Mesenteric fat pad (tissue), 1 donor: ENCODE data around the gene NLRP12. TPM values are rescaled to one million over a fixed set of nuclear protein-coding genes. Genes with fewer than 3 reads are reported as not detected.
"Not testable (repeated sequence)": the region's sequence is repeated elsewhere in the genome, so short reads cannot be mapped to it uniquely, and the experiment has no call there.

Experiments used
- DNase-seq: peaks from one replicate; pipeline ENCODE4 v3.0.0-alpha.2; 2020; ENCODE audit warnings: low spot score
- total RNA-seq: library from RNA; stranded (reverse); fragmentation: NEBNext Ultra II Directional; extraction: Animal tissue kit (Norgen Biotek cat#: 25700); gene quantifications from one replicate; pipeline ENCODE4 v1.2.1, GENCODE V29; 2021
- donor health status: DM: yes; HTN: yes; CAD: no.

Gene NLRP12
- total RNA-seq, 1 donor from 2014 or later: 4.4 TPM

DNA sequence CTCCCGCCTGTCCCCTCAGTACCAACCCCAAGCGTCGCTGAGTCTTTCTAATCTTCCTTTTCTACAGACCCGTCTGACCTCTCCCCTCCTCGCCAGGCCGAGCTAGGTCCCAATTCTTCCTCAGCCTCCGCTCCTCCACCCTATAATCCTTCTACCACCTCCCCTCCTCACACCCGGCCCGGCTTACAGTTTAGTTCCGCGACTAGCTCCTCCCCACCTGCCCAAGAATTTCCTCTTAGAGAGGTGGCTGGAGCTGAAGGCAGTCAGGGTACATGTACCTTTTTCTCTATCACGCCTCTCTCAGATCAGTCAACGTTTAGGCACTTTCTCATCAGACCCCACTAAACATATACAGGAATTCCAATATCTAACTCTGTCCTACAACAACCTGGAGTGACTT lies 8.7 kb upstream of the NLRP12 start:
- DNase-seq: not testable (repeated sequence)

- DNase-seq: no peak
Measured at GRCh38 chr19:53828531-53828930, 4.4 kb upstream of the NLRP12 start.

DNA sequence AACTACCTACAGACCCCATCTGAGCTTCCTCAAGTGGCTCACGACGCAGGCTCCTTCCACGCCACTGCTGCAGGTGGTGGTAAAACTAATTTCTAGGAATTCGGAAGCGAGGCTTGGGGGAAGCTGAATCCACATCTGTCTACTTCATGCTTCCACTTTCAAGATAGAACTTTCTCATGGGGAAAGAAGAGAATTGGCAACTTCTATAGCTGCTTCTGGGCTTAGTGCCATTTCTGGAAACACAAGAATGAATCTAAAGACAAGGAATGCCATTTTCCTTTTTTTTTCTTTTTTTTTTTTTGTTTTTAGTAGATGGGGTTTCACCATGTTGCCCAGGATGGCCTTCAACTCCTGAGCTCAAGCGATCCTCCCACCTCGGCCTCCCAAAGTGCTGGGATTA lies 2.8 kb upstream of the NLRP12 start:
- no peak for DNase-seq

DNA sequence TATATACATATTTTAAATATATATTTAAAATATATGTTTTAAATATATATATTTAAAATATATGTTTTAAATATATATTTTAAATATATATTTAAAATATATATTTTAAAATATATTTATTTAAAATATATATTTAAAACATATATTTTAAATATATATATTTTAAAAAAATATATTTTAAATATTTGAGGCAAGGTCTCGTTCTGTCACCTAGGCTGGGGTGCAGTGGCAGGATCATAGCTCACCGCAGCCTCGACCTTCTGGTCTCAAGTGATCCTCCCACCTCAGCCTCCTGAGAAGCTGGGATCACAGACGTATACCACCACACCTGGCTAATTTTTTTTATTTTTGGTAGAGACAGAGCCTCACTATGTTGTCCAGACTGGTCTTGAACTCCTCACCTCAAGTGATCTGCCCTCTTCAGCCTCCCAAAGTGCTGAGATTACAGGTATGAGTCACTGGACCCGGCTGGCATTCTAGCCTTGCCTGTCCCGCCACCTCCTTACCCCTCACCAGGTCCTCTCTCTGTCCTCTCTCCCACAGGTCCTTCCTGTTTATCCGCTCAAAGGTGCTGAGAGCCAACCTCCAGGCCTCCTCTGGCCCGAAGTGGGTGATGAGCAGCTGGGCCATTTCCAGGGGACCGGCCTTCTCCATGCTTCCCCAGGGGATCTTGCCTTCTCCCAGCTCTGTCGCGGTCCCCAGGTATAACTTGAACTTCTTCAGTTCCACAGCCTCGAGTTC lies 564 bp downstream of the NLRP12 start:
- DNase-seq: no peak

- no peak for DNase-seq
Measured at GRCh38 chr19:53819861-53820260, 4.3 kb downstream of the NLRP12 start.

GRCh38 chr19:53818756-53819155 lies 5.4 kb downstream of the NLRP12 start:
- no peak for DNase-seq

GRCh38 chr19:53813996-53814395 lies 10.1 kb downstream of the NLRP12 start:
- no peak for DNase-seq

- no peak for DNase-seq
Measured at GRCh38 chr19:53812335-53812734, 11.8 kb downstream of the NLRP12 start.

DNA sequence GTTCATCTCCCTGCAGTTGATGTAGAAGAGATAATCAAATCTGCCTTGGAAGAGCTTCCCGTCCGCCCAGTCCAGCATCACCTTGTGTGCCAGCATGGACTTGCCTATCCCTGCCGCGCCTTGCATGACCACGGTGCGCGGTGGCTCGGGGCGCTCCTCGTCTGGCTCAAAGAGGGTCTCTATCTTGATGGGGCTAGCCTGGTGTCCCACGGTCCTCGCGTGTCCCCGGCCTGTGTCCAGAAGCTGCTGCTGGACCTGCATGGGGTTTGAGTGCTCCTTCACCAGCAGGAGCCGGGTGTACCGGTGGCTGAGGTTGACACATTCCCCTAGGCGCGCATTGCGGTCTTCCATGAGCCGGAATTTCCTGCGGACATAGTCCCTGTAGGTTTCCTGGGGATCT lies 13.2 kb downstream of the NLRP12 start:
- DNase-seq: no peak

DNA sequence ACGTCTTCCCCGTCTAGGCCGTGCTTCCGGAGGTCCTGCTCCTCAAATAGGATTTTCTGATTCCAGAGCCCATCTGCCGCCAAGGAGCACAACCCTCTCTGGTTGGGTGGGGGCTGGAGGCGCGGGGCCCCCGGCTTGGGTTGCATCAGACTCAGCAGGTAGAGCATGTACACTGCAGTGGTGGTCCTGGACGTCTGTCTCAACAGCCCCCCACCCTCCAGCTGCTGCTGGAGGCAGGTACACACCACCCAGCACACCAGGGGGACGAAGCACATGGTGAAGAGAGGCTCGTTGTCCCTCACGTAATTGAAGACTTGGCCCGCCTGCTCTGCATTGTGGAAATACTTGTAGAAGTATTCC lies 13.9 kb downstream of the NLRP12 start:
- no peak for DNase-seq

DNA sequence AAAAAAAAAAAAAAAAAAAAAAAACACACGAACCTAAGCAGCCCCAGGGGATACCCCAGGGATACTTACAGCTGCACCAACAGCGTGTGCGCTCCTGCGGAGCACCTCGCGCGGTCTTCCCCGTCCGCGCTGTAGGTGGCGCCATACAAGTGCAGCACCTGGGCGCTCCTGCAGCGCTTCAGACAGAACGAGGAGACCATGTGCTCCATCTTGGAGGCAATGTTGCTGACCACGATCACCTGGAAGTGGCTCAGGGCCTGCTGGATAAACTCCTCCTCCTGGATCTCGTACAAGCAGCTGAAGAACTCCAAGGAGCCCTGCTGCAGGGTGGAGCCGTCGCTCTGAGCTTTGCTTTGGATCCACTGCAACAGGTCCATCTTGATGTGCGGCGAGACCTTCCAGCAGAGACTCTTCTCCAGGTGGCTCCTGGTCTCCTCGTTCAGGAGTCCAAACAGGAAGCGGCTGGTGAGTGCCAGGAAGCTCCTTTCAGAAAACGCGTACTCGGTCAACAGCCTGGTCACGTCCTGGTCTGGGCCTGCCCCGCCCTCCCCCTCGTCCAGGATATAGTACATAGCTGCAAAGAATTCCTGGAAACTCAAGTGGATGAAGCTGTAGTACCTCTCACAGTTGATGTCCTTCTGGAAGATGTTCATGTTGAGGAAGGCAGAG lies 14.5 kb downstream of the NLRP12 start:
- DNase-seq: no peak

- DNase-seq: no peak
Measured at GRCh38 chr19:53808710-53809125, 15.4 kb downstream of the NLRP12 start.

DNA sequence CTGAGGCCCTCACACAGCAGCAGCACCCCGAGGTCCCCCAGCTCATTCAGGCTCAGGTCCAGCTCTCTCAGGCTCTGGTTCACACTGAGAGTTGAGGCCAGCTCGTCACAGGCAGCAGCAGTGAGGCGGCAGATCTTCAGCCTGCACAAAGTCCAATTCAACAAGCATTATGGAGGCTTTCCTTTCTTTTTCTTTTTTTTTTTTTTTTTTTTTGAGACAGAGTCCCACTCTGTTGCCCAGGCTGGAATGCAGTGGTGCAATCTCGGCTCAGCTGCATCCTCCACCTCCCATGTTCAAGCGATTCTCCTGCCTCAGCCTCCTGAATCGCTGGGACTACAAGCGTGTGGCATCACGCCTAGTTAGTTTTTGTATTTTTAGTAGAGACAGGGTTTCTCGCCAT lies 22.9 kb downstream of the NLRP12 start:
- DNase-seq: no peak

DNA sequence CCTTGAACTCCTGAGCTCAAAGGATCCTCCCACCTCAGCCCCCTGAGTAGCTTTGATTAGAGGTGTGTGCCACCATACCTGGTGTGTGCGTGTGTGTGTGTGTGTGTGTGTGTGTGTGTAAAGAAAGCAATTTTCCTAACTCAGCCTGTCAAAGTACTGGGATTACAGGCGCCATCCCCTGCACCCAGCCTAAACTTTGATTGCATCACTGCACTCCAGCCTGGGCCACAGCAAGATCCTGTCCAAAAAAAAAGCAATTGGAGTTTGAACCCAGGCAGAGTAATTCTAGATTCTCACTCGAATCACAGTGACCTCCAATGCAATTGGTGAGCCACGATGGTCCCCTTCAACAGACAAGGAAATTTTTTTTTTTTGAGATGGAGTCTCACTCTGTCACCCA lies 29.1 kb downstream of the NLRP12 start:
- DNase-seq: no peak

DNA sequence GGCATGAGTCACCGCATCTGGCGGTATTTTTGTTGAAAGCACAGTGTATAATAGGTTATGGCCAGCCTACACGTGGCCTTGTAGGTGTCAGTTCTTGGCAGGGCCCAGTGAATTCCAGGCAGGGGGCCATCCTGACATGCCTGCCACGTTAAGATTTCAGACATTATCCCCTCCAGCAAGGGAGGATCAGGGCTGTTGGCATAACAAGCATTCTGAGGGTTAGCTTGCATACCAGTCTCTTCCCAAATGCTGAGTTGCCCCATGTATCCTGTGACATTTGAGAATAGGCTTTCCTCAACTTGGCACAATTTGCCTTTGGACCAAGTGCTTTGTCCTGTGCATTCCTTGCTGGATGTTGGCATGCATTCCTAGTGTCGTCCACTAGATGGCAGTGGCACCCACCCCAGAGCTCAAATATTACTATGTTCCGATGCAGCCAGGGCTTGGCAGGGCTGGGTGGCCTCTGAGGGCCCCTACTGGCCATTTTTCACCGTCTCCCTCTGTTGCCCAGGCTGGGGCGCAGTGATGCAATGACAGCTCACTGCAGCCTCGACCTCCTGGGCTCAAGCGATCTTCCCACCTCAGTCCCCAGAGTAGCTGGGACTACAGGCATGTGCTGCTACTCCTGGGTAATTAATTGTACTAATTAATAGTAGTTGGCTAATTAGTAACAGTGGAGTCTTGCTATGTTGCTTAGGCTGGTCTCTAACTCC lies 31.2 kb downstream of the NLRP12 start:
- DNase-seq: peak; percentile 90

DNA sequence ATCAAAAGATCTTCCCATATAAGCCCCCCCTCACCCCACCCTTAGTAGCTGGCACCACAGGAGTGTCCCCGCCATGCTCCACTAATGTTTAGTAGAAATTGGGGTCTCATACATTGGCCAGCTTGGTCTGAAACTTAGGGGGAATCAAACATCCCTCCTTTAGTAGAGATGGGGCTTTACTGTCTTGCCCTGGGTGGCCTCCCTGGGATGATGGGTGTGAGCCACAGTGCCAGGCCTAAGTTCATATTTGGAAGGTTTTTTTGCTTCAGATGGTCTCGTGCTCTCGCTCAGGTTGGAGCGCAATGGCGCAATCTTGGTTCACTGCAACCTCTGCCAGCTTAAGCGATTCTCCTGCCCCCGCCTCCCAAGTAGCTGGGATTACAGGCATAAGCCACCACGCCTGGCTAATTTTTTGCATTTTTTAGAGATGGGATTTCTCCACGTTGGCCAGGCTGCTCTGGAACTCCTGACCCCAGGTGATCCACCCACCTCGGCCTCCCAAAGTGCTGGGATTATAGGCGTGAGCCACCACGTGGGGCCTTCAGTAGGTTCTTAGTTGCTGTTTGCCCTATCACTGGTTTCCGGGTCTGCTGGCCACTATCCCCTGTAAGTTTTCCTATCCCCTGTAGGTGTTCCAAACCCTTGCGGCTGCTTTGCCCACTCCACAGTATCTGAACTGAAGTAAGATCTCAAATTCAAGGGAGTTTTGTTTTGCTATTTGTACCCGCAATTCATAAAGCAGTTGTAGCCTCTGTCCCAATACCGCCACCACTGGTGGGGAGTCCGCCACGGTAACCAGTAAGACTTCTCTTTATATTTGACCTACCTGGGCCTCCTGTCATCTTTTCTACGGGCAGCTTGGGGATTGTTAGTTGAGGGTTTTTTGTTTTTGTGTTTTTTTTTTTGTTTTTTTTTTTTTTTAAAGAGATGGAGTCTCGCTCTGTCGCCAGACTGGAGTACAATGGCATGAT lies 34.1 kb downstream of the NLRP12 start:
- no peak for DNase-seq

DNA sequence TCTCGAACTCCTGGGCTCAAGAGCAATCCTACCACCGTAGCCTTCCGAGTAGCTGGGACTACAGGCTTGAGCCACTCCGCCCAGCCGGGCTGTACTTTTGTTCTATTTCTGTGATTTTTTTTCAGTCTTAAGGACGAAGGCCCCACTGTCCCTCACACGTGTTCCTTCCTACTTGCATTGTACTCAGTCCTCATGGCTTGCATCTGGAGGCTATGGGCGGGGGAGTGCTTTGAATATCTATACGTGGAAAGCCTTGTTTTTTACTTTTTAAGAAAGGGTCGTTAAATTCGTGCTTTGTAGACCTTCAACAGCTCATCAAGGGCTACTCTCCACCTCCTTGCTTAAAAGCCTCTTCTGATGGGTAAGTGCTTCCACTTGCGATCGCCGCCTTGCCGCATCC lies 36.8 kb downstream of the NLRP12 start:
- DNase-seq: no peak

DNA sequence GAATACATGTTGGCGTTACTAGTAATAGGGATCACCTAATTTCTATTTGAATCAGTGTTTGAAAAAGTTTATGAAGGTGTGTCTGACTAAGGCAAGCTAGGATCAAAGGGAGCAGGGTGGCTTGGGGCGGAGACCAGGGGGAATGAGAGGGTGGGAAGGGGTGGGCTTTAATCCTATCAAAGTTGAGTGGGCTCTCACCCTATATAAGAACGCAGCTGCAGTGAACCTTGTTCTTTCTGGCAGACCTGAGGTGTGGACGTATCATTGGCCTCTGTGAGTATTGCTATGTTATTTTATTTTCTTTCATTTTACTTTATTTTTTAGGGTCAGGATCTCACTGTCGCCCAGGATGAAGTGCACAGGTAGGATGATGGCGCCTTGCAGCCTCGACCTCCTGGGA lies 37.4 kb downstream of the NLRP12 start:
- DNase-seq: no peak

DNA sequence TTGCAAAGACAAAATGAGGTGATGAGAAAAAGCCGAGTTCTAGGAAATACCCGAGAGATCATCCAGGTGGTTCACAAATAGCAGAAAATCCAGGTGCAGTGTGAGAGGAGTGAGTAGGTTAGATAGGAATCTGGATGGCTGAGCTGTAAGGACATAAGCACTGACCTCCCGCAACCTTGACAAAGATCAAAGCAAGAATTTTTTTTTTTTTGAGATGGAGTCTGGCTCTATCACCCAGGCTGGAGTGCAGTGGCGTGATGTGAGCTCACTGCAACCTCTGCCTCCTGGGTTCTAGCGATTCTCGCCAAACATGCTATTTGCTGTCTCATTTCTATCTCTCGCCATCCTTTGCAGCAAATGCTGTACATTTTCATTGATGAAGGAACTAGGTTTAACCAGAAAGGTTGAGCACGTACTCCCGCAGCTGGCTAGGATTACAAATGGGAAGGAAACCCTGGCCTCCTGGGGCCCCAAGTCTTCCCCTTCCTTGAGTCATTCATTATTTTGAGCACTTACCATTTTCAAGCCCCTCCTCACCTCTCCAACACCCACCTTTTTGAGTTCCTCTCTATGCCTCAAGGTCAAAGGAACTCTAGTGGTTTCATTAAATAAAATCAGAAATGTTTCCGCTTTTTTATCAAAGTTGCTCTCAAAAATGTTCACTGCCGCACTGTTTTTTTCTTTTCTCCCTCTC lies 38.8 kb downstream of the NLRP12 start:
- DNase-seq: no peak

- no peak for DNase-seq
Measured at GRCh38 chr19:53782698-53783097, 41.4 kb downstream of the NLRP12 start.

DNA sequence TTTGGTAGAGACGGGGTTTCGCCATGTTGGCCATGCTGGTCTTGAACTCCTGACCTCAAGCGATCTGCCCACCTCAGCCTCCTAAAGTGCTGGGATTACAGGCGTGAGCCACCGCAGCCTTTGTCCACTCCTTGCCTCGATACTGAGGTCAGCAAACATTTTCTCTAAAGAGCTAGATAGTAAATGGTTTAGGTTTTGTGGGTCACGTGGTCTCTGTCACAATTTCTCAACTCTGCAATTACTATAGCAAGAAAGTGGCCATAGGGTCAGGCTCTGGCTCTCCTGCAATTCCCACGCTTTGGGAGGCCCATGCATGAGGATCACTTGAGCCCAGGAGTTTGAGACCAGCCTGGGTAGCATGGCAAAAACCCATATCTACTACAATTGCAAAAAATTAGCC lies 42.8 kb downstream of the NLRP12 start:
- not testable (repeated sequence) for DNase-seq
